H1 (cell line): ENCODE measurements around the gene CD47. TPM values are rescaled to one million over a fixed set of nuclear protein-coding genes. Genes with fewer than 3 reads are reported as not detected.

ENCODE experiments used
- CBX8 ChIP-seq: fragments of 300-800, 300-1000 bp; sonication (generic); IDR thresholded peaks from 2 replicates; pipeline ENCODE4 v1.7.1; 2016; ENCODE audit warnings: low read depth, low read length, borderline replicate concordance
- polyA plus RNA-seq, 7 experiments: library from polyadenylated mRNA; depleted of rRNA in 3 of 7; stranded (reverse) in 5 of 7; unstranded in 2 of 7; fragments of >200 nt in 5 of 7; fragments of 200-250 nt in 2 of 7; gene quantifications; 1 replicate in 5 of 7; 2 replicates in 1 of 7; 4 replicates in 1 of 7; pipeline versions ENCODE4 v1.2.1 to v1.2.3, GENCODE V29; 2011 to 2013; ENCODE audit warnings: missing spikeins in 2 of 7, mixed read lengths in 2 of 7
- total RNA-seq: library from RNA; stranded (reverse); fragmentation: NEBNext Ultra II Directional; extraction: Animal tissue kit (Norgen Biotek cat#: 25700); gene quantifications from 2 replicates; pipeline ENCODE4 v1.2.1, GENCODE V29; 2021
- TF ChIP-seq, protein P1 (sequence below): fragments of 300-600 bp; sonication (generic); IDR thresholded peaks from 2 replicates; pipeline ENCODE4 v1.7.1; 2012; ENCODE audit warnings: low read length, moderate library complexity, mild to moderate bottlenecking, inconsistent platforms; ENCODE audit not compliant: insufficient replicate concordance

The CD47 gene
- total and polyA plus RNA-seq, 2 of the 8 experiments (the other 6 are each of a cell fraction or from before 2014, with no cell fraction given) = 14.4 to 19.3 TPM

DNA sequence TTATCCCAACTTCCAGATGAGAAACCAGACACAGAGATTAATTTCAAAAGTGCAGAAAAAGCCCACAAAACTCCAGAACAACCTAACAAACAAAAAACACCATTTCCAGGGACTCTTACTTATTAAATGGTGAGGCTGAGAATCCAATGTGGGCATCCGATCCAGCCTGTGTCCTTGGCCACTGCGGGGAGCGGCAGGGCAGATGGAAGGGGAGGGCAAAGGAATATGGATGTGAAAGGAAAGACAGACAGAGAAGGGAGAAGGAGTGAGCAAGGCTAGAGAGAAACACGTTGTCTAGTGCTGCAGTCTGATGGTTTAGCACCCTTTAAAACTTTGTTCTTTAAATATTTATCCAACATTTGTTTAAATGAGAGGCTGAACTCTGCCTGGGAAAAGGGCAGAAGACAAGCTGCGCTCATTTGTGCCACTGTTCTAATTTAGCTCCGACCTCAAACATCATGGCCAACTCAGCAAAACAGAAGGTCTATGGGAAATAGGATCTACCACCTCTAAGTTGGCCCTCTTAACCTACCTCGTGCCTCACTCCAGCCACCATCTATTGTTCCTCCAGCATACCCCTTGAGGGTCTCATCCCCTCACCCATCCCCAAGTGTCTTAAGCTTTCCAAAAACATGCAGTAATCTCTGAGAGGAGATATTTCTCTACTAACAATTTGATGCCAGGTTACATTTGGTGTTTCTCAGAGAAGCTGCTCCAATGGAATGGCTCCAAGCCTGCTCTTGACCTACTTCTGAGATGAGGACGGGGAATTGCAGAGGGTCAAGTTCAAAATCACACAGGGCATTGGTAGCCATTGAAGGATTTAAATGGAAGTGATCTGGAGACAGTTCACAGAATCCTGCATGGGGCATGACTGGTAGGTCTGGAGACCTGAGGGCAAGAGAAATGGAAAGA lies 77.4 kb downstream of the CD47 start (continued):
- TF ChIP-seq, protein P1, sequence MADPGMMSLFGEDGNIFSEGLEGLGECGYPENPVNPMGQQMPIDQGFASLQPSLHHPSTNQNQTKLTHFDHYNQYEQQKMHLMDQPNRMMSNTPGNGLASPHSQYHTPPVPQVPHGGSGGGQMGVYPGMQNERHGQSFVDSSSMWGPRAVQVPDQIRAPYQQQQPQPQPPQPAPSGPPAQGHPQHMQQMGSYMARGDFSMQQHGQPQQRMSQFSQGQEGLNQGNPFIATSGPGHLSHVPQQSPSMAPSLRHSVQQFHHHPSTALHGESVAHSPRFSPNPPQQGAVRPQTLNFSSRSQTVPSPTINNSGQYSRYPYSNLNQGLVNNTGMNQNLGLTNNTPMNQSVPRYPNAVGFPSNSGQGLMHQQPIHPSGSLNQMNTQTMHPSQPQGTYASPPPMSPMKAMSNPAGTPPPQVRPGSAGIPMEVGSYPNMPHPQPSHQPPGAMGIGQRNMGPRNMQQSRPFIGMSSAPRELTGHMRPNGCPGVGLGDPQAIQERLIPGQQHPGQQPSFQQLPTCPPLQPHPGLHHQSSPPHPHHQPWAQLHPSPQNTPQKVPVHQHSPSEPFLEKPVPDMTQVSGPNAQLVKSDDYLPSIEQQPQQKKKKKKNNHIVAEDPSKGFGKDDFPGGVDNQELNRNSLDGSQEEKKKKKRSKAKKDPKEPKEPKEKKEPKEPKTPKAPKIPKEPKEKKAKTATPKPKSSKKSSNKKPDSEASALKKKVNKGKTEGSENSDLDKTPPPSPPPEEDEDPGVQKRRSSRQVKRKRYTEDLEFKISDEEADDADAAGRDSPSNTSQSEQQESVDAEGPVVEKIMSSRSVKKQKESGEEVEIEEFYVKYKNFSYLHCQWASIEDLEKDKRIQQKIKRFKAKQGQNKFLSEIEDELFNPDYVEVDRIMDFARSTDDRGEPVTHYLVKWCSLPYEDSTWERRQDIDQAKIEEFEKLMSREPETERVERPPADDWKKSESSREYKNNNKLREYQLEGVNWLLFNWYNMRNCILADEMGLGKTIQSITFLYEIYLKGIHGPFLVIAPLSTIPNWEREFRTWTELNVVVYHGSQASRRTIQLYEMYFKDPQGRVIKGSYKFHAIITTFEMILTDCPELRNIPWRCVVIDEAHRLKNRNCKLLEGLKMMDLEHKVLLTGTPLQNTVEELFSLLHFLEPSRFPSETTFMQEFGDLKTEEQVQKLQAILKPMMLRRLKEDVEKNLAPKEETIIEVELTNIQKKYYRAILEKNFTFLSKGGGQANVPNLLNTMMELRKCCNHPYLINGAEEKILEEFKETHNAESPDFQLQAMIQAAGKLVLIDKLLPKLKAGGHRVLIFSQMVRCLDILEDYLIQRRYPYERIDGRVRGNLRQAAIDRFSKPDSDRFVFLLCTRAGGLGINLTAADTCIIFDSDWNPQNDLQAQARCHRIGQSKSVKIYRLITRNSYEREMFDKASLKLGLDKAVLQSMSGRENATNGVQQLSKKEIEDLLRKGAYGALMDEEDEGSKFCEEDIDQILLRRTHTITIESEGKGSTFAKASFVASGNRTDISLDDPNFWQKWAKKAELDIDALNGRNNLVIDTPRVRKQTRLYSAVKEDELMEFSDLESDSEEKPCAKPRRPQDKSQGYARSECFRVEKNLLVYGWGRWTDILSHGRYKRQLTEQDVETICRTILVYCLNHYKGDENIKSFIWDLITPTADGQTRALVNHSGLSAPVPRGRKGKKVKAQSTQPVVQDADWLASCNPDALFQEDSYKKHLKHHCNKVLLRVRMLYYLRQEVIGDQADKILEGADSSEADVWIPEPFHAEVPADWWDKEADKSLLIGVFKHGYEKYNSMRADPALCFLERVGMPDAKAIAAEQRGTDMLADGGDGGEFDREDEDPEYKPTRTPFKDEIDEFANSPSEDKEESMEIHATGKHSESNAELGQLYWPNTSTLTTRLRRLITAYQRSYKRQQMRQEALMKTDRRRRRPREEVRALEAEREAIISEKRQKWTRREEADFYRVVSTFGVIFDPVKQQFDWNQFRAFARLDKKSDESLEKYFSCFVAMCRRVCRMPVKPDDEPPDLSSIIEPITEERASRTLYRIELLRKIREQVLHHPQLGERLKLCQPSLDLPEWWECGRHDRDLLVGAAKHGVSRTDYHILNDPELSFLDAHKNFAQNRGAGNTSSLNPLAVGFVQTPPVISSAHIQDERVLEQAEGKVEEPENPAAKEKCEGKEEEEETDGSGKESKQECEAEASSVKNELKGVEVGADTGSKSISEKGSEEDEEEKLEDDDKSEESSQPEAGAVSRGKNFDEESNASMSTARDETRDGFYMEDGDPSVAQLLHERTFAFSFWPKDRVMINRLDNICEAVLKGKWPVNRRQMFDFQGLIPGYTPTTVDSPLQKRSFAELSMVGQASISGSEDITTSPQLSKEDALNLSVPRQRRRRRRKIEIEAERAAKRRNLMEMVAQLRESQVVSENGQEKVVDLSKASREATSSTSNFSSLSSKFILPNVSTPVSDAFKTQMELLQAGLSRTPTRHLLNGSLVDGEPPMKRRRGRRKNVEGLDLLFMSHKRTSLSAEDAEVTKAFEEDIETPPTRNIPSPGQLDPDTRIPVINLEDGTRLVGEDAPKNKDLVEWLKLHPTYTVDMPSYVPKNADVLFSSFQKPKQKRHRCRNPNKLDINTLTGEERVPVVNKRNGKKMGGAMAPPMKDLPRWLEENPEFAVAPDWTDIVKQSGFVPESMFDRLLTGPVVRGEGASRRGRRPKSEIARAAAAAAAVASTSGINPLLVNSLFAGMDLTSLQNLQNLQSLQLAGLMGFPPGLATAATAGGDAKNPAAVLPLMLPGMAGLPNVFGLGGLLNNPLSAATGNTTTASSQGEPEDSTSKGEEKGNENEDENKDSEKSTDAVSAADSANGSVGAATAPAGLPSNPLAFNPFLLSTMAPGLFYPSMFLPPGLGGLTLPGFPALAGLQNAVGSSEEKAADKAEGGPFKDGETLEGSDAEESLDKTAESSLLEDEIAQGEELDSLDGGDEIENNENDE = no peak
- TF ChIP-seq CBX8 = no peak
